ENCODE data around the gene LOXL1.
A peak's percentile ranks its signal among the peaks of the same experiment; 100 is the strongest.

GRCh38 chr15:73908030-73908821, 18.0 kb upstream of the LOXL1 start:
- TF ChIP-seq CTCF (IDR thresholded peaks at IDR 0.05) = peak; percentile 37 to 94
- no peak for TF ChIP-seq POLR2A (IDR thresholded peaks at IDR 0.05)
- TF ChIP-seq EP300 (IDR thresholded peaks at IDR 0.05) = no peak

Data from suprapubic skin (tissue), 3 donors.